GM12891 (cell line): ENCODE measurements around the gene MPPED2.

Experiments used
- POLR2A ChIP-seq: IDR thresholded peaks from 2 replicates; pipeline ENCODE4 v1.6.1; 2011; ENCODE audit warnings: low read depth, low read length, control low read depth
- POLR2AphosphoS5 ChIP-seq: IDR thresholded peaks from 2 replicates; pipeline ENCODE4 v1.6.1; 2011; ENCODE audit warnings: low read depth, low read length, control low read depth
- POU2F2 ChIP-seq: IDR thresholded peaks from 2 replicates; pipeline ENCODE4 v1.6.1; 2011; ENCODE audit warnings: low read depth, mild to moderate bottlenecking, control low read depth, low read length, moderate library complexity
- SPI1 ChIP-seq: IDR thresholded peaks from 2 replicates; pipeline ENCODE4 v1.6.1; 2011; ENCODE audit warnings: low read depth, low read length, control low read depth
- TAF1 ChIP-seq: IDR thresholded peaks from 2 replicates; pipeline ENCODE4 v1.6.1; 2011; ENCODE audit warnings: low read depth, low read length, control low read depth

- TF ChIP-seq POLR2AphosphoS5 (no peak), POLR2A (no peak), TAF1 (no peak), POU2F2 (no peak), SPI1 (no peak)
These were observed 205.3 kb downstream of the MPPED2 start for GRCh38 chr11:30380846-30381245.
